Uterus (tissue), 2 donors: Measurements from ENCODE around the gene PTPRG.

ENCODE experiments used
- POLR2A ChIP-seq, 2 donors: fragments of 450-650 bp; IDR thresholded peaks; one replicate each; pipeline ENCODE4 v1.6.1; 2016; ENCODE audit warnings: antibody characterized with exemption in 2 of 2, mild to moderate bottlenecking in 1 of 2, moderate library complexity in 1 of 2
- TF ChIP-seq, protein P1 (sequence below), 4 experiments: fragments of 200-600 bp in 2 of 4; fragments of 450-650 bp in 2 of 4; sonication (generic) in 2 of 4; IDR thresholded peaks; one replicate each; pipeline ENCODE4 v1.5.1; 2016 to 2019; ENCODE audit warnings: antibody characterized with exemption in 4 of 4, mild to moderate bottlenecking in 2 of 4, moderate library complexity in 1 of 4

DNA sequence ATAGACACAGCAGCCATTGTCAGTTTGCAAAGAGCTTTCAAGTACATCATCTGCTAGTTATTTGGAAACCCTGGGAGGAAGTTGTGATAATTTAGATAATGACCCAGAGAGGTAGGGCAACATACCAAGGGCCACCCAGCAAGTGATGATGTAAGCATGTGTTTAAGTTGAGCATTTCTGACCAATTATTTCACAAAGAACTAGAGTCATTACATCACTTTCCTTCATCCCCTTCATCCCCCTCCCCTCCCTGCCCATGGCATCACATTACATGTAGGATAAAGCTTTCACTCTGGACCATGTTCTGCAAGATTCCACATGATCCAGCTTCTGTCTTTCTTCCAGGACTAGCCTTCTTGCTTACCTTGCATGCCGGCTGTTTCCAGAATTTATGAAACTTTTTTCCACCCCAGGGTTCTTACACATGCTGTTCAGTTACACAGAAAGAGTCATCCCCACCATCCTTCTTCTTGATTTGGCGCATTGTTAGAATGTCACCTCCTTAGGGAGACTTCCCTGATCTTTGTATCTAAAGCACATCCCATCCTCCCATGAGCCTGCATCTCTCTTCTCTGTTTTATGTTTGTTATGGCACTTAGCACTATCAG, 71.3 kb downstream of the PTPRG start:
- TF ChIP-seq, protein P1, sequence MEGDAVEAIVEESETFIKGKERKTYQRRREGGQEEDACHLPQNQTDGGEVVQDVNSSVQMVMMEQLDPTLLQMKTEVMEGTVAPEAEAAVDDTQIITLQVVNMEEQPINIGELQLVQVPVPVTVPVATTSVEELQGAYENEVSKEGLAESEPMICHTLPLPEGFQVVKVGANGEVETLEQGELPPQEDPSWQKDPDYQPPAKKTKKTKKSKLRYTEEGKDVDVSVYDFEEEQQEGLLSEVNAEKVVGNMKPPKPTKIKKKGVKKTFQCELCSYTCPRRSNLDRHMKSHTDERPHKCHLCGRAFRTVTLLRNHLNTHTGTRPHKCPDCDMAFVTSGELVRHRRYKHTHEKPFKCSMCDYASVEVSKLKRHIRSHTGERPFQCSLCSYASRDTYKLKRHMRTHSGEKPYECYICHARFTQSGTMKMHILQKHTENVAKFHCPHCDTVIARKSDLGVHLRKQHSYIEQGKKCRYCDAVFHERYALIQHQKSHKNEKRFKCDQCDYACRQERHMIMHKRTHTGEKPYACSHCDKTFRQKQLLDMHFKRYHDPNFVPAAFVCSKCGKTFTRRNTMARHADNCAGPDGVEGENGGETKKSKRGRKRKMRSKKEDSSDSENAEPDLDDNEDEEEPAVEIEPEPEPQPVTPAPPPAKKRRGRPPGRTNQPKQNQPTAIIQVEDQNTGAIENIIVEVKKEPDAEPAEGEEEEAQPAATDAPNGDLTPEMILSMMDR (IDR thresholded peaks at IDR 0.05): no peak
- no peak for TF ChIP-seq POLR2A (IDR thresholded peaks at IDR 0.05)
